SK-N-MC (cell line): ENCODE measurements around the gene UBE2Q1.

Source experiments
- EZH2 ChIP-seq: fragments of 200-600 bp; sonication (generic); IDR thresholded peaks from one replicate; pipeline ENCODE4 v1.6.1; 2017; ENCODE audit warnings: antibody characterized with exemption
- FOXP2 ChIP-seq: optimal IDR thresholded peaks from 2 replicates; pipeline ENCODE3; 2011; ENCODE audit warnings: mild to moderate bottlenecking, moderate library complexity; ENCODE audit not compliant: insufficient read depth; ENCODE audit errors: extremely low read length, control extremely low read depth
- POLR2AphosphoS5 ChIP-seq: IDR thresholded peaks from 2 replicates; pipeline ENCODE4 v1.6.1; 2012; ENCODE audit warnings: mild to moderate bottlenecking, low read depth, low read length, borderline replicate concordance

DNA sequence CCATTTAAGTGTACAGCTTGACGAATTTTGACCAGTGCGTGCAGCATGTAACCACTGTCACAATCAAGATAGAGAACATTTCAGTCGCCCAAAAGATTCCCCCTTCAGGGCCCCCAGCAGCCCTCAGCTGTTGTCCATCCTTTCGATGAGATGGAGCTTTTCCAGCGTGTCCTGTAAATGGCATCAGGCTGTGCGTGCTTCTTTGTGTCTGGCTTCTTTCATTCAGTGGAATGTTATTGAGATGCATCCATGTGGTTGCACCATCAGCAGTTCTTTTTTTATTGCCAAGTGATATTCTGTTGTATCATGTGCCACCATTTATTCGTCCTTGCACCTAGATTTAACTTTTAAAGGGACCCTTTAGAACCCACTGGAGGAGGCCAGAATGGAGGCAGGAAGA, 21.9 kb downstream of the UBE2Q1 start:
- no peak for TF ChIP-seq POLR2AphosphoS5
- TF ChIP-seq EZH2 = no peak
- no peak for TF ChIP-seq FOXP2
